GM19455 (cell line): ENCODE data around the gene ART3.
A peak's percentile ranks its signal among the peaks of the same experiment; 100 is the strongest.

Source experiments
- ATAC-seq: cut with Tn5 transposase; IDR thresholded peaks from one replicate; pipeline ENCODE4 v1.9.1; 2021; ENCODE audit not compliant: unreplicated experiment

ART3 gene

DNA sequence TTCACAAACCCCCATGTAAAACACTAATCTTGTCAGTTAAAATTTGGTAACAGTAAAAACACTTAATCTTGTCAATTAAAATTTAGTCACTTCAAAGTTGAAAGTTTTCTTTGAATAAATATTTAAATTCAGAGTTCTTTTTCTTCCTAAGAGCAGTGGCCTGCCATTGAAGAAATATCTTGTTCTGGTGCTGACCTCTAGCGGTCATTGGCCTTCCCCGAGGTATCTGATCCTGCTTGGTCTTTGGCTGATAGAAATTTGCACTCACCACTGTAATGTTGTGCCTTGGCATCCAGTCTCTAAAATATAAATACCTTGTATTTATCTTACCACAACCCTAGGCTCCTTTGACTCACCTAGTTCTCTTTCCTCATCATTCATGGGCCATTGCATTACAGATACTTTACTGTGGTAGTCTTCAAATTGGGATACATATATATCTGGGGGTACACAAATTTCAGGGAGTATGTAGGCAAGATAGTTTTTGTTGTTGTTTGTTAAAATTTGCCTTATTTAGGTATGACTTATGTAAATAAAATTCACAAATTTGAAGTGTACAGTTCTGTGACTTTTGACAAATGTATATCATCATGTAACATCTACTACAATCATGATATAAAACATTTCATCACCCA is 6.7 kb upstream of the ART3 start:
- peak; percentile 64 for ATAC-seq

DNA sequence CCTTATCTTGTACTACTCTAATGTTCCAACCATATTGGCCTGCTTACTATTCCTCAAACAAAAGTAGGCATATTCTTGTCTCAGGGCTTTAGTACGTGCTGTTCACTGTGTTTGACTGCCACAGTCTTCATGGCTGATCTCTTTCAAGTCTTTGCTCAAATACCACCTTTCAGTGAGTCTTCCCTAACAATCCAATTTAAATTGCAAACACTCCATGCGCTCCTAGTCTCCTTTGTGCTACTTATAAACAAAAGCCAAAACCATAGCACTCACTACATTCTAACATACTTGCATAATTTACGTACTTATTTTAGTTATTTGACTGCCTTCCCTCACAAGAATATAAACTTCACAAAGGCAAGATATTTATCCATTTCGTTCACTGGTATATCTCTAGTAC is 1.7 kb upstream of the ART3 start:
- no peak for ATAC-seq

DNA sequence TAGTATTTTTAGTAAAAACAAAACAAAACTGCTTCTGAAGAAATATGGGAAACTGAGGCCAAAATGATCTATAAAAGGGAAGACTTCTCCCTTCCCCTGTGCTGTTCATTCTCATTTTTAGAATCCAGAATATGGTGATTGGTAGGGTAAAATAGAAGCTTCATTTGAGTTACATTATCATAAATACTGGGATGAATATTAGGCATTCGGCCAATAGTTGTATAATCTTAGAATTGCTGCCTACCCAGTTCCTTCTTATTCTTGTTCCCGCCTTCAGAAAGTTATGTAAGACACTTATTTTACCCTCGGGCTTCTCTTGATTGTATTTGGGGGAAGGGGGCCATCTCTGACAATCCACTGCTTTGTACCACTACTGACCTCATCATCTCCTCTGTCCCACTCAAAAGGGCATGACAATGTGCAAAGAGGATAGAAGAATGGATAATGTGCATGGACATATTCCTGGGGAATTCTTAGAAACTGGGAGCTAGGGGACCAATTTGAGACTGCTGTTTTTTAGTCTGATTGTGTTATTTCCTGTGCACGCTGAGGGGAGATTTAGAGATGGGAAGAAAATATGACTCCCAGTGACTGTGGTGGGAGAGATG is 588 bp downstream of the ART3 start:
- no peak for ATAC-seq

DNA sequence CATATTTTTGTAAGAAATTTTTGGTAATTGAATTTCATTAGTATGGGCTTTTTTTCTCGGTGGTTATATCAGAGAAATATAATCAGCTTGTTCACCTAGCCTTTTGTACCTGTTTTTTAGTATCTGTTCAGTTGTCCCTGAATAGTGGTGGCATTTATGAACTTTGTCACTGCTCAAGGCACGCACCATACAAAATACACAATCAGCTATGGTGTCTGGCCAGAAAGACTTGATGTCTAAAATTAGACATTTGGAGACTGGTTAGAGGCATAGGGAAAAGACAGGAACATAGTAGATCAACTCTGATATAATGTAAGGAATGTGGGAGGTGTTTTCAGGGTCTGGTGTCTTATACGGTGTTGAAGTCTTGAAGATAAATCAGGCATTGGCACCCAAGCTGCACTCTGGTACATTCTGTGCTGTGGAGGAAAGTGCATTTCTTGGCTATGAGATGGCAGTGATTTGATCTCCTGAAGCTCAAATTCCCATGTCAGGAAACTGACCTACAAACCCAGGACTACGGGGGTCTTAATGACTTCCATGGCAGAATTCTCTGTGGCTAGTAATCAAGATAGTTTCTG is 3.6 kb downstream of the ART3 start:
- ATAC-seq, result no peak

DNA sequence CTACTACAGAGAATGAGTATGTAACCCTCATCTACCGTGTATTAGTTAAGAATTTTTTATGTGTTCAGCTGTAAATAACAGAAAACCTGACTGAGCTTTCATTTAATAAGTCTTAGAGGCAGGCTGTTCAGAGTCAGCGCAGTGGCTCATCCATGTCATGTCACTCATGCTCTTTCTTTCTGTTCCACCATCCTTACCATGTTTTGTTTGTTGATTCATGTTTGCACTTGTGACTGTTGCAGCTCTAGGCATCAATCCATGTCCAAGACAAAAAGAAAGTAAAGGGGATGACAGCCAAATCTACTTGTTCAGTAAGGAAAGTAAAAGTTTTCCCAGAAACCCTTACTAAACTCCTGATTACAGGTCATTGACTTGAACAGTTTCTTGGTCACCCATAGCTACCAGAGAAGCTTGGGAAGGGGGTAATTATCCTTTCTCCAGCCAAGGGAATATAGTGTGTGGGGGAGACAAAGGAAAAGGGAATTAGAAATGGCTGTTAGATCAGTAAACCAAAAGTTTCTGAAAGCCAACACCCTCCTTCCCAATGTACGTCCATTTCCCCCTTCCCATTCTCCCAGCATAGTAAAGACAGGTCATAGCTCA is 9.0 kb downstream of the ART3 start:
- ATAC-seq, result no peak

DNA sequence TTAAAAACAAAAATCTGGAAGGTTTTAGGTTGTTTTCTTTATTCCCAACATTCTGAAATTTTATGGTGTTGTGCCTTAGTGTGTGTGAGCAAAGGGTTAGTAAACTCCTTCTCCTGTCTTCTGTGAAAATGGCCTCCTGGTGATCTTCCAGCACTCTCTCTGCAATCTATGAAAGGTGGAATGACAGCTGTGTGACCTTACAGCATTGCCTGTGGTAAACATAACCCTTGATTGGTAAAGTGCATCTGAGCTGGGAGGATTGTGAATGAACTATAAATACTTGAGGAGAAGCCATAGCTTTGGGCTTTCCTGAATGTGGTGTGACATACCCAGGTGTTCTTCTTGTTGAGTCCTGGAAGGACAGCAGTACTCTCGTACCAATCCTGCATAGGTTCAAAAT is 10.0 kb downstream of the ART3 start:
- ATAC-seq, result no peak

DNA sequence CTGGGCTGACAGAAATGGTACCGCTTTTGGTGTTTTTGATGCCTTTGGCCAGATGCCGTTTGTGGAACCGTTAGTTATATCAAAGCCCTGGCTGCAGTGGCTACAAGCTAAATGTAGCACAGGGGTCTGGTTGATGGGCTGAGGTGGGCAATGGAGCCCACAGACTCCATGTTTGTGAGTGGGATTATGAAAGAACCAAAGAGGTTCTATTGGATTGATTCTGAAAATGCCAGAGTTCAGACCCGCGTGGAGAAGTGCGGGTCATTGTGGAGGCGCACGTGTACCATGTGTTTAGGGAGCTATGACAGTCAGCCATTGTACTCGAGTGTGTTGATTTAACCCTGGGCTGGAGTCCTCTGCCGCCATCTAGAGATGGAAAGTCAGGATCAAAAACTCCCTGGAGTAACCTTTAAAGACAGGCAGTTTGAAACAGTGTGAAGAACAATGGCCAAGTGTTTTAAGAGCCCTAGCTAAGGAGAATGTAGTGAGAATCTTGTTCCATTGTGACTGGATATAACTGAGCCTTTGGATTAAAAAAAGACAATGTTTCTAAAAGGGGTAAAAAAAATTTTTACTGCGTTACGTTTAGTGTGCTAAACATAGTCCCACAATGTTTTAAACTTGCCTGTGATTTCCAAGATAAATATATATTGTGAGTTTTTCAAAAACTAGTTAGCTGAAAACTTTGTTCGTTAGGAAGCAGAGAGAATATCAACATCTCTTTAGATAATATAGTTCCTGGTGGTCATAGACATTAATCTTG is 12.7 kb downstream of the ART3 start:
- no peak for ATAC-seq

DNA sequence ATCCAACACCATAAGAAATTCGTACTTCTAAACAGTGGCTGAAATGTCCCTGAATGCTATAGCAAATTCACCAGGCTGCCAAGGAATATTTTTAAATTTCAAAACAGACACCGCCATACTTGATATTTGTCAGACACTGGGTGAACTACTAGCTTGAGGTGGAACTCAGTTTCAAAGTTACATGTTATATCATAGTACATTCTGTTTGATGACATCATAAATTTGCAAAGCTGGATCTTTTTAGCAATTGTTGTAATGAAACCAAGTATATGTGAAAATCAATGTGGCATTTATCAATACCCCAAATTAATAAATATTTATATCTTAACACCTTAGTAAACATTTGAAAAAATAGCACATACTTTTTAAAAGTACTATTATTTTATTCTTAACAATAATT is 14.2 kb downstream of the ART3 start:
- ATAC-seq, result no peak

DNA sequence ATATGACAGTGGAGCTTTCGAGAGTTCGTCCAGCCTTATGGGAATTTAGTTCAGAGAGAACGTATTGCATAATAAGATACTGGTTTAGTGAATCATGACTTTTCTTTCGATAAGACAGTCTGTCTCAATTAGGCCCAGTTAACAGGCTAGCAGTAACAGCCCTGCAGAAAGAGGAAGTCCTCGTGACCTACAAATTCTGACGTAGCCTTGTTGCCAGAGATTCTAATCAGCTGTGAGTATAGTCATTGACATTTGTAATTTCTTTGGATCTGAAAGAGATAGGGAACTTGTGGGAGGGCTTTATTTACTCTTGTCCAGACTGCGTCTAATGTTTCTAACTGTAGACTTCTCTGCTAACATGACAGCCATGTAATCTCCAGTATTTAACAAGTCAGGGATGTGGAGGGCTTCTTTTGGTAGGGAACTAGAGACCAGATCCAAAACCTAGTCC is 15.8 kb downstream of the ART3 start:
- ATAC-seq, result no peak

DNA sequence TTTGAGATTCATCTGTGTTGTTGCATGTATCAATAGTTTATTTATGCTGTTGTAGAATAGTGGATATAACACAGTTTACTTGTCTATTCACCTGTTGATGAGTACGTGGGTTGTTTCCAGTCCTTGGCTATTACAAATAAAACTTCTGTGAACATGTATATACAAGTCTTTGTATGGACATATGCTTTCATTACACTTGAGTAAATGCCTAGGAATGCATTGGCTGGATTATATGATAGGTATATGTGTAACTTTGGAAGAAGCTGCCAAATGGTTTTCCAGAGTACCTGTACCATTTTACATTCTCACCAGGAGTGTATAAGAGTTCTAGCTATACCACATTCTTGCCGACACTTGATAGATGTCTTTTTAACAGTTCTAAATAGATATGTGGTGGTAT is 16.5 kb downstream of the ART3 start:
- no peak for ATAC-seq

DNA sequence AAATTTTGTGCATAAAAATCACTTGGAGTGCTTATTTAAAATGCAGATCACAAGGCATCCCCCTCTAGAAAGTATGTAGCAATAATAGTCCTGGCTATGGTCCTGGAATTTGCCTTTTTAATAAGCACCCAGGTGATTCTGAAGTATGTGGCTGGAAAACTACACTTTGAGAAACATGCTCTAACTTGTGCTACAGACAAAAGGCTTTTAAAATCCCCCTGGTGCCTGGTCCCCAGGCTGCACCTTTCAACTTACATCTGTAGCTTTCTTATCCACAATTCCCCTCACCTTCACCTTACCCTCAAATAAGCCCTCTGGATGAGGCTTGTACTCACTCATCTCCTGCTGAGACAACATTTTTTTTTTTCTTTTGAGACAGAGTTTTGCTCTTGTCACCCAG is 21.1 kb downstream of the ART3 start:
- ATAC-seq, result no peak

DNA sequence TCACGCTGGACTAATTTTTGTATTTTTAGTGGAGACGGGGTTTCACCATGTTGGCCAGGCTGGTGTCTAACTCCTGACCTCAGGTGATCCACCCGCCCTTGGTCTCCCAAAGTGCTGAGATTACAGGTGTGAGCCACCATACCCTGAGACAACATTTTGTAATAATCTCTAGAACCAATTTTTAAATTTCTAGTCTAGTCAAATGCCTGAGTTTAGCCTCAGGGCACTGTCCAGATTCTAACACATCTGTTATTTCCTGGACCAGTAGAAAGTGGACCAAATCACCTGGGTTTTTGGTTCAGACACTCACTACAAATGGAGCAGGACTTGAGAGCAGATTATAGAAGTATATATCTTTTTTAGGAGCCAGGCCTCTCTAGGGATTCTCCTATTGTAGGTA is 21.6 kb downstream of the ART3 start:
- ATAC-seq, result no peak

DNA sequence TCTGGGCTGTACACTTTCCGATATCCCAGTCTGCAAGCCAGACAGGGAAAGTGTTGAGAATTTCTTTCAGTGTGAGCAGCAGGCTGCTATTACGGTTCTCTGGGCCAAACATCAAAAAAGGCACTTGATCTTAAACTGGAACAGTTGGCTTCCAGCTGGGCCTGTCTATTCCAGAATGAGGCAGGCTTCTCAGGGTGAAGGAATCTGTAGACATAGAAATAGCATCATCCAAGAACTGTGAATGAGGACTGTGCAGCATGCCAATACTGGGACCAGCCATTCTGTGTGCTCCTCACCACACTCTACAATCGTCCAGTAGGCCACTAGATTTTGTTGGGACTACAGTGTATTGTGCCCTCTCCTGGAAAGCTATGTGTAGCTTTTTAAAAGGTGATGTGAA is 31.1 kb downstream of the ART3 start:
- ATAC-seq, result no peak

DNA sequence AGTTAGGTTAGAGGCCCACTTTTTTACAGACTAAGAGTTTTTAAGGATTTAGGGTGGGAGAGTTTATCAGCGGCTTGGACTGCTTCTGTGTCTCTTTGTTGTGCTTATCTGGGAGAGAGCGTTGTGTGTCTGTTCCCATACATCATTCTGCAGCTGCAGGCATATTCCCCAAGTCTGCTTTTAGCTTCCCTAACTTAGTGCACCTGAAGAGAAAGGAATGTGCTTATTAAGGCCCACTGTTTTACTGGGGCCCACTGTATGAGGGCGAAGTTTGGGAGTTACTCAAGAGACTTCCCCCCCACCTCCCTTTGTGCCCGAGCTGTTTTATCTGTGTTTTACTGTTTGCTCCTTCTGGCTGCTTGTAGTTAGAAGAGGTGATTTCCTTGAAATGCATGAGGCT is 31.9 kb downstream of the ART3 start:
- no peak for ATAC-seq

DNA sequence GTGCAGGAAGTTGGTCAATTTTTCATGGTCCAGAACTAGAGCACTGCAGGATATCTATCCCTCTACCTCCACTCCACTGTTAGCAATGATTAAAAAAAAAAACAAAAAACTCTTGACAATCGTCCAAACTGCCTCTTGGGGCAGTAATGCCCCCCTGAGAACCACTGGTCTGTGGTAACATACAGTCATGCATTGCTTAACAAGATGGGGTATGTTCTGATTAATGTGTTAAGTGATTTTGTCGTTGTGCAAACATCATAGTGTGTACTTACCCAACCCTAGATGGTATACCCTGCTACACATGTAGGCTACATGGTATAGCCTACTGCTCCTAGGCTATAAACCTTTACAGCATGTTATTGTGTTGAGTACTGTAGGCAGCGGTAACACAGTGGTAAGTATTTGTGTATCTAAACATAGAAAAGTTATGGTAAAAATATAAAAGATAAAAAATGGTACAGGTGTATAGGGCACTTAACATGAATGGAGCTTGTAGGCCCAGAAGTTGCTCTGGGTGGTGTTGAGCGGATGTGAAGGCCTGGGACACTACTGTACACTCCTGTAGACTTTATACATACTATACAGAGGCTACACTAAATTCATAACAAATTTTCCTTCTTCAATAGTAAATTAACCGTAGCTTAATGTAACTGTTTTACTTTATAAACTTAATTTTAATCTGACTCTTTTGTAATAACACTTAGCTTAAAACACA is 34.1 kb downstream of the ART3 start:
- no peak for ATAC-seq

DNA sequence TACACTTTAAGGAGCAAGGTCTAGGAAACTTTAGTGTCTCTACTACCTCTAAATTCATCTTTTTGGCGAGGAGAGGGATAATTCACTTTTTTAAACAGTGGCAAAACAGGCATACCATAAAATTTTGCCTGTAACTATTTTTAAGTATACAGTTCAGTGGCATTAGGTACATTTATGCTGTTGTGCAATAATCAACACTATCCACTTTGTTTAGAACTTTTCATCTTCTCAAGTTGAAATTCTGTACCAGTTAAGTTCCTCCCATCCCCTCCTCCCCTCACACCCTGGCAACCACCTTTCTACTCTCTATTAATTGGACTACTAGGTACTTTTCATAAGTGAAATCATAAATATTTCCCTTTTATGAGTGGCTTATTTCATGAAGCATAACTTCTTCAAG is 42.3 kb downstream of the ART3 start:
- no peak for ATAC-seq

DNA sequence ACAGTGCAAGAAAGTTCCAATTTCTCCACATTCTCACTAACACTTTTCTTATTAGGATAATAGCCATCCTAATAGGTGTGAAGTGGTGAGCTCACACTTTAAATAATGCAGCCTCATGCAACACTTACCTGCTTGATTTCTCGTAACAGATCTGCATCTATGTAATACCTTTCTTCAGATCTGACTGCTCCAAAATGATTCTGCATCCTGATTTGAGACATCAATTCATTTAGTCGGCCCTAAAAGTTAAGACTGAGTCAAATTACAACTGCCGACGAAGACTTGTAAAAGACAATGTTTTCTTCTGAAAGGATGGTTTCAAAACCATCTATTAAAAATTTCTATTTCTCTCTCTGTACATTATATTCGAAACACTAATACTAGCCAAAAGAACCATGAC is 43.0 kb downstream of the ART3 start:
- ATAC-seq, result no peak

DNA sequence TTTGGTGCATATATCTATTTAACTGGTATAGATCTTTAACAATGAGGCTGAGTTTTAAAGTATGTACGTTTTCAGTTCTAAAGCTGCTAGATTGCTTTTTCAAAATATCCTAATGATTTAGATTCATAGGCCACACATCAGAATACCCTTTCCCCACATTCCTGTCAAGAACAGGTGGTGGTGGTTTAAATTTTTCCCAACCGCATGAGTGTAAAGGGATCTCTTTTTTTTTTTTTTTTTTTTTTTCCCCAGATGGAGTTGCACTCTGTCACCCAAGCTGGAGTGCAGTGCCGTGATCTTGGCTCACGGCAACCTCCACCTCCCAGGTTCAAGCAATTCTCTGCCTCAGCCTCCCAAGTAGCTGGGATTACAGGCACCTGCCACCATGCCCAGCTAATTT is 45.7 kb downstream of the ART3 start:
- ATAC-seq, result no peak

DNA sequence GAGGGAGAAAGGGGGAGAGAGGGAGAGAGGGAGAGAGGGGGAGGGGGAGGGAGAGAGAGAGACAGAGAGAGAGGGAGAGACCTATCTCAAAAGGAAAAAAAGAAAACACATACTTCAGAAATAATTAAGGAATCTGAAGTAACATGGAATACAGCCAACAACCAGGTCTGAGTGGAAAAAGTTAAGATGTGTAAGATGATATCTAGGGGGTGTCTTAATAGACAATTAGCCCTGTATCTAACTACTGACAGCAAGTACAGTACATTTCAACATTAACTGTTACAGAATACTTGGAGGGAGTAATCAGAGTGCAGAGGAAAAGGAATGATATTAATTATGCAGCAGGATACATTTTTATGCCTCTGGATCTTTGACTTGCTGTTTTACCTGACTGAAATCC is 51.3 kb downstream of the ART3 start:
- no peak for ATAC-seq

DNA sequence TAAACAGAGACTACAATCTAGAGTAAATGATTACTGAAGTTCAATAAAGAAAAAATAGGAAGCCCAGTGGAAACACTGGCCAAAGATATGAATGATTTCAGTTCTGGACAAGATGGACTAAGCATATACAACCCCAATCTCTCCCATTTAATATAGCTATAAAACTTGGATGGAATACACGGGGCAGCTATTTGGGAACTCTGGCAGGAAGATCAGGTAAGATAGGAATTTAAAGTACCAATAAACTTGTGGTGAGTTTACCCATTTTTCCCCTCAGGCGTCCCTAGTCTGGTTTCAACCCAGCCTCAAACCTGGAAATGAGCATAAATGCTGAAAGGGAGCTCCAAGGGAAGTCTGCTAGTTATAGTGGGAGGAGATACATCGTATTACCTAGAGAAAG is 53.2 kb downstream of the ART3 start:
- no peak for ATAC-seq

DNA sequence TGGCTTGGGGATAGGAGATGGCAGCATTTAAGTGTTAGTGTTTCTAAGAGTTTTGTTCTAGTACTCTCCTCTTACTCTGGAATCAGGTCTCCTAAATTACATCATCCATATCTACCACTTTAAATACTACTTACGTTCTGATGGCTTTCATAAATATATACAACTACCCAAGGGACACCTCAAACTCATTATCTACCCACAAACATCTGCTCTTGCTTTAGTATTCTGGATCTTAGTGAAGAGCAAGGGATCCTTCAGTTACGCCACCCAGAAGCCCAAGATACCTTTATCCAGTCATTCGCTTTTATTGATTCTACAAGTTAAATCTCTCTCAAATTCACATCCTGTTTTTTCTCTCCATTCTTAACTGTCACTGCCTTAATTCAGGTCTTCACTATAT is 66.7 kb downstream of the ART3 start:
- ATAC-seq, result no peak
